ENCODE data around the gene RAB3IL1.
"Not testable (repeated sequence)": the region's sequence is repeated elsewhere in the genome, so short reads cannot be mapped to it uniquely, and the experiment has no call there.

Gene RAB3IL1

DNA sequence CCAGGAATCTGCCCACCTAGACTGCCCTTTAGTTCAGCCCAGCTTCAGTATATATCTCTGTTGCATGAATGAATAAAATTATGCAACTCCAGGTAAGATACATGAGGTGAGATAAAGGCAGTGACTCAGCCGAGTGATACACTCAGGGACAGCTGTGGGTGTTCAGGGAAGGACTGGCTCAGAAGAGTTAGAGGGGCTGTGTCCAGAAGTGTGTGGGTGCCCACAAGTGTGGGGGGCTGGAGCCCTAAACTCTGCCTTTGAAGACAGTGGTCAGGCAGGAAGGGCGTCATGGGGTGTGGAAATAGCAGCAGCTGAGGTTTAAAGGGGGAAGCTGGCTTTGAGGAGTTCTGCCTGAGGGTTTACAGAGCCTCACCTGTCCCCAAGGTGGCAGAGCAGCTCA is 41.7 kb upstream of the RAB3IL1 start:
- peaks cover 34% of the 10 kb centered on the region for H3K4me1 ChIP-seq (ENCODE audit: insufficient read depth, low read length)
- H3K9me3 ChIP-seq (ENCODE audit: low read length): no peaks in the 10 kb centered on the region
- no peak overlapping the region for H3K4me3 ChIP-seq (ENCODE audit: low read depth in 1 of 2, low read length in 2 of 2)
- H3K27me3 ChIP-seq (ENCODE audit: control insufficient read depth in 1 of 2, insufficient read depth in 2 of 2, low read length in 2 of 2): no peaks in the 10 kb centered on the region
- H3K36me3 ChIP-seq (ENCODE audit: insufficient read depth, low read length): peaks cover 34% of the 10 kb centered on the region
- H3K9ac ChIP-seq (ENCODE audit: low read length): no peak overlapping the region
- no peak overlapping the region for H3K27ac ChIP-seq (ENCODE audit: low read depth, low read length)

- Histone ChIP-seq H3K4me3 (ENCODE audit: low read depth in 1 of 2, low read length in 2 of 2) (no peak overlapping the region), H3K36me3 (ENCODE audit: insufficient read depth, low read length) (peaks cover 28% of the 10 kb centered on the region), H3K9me3 (ENCODE audit: low read length) (no peaks in the 10 kb centered on the region), H3K9ac (ENCODE audit: low read length) (no peak overlapping the region), H3K4me1 (ENCODE audit: insufficient read depth, low read length) (peaks cover 29% of the 10 kb centered on the region), H3K27ac (ENCODE audit: low read depth, low read length) (no peak overlapping the region), H3K27me3 (ENCODE audit: control insufficient read depth in 1 of 2, insufficient read depth in 2 of 2, low read length in 2 of 2) (no peaks in the 10 kb centered on the region)
These were observed 41.2 kb upstream of the RAB3IL1 start for GRCh38 chr11:61958590-61958989.

DNA sequence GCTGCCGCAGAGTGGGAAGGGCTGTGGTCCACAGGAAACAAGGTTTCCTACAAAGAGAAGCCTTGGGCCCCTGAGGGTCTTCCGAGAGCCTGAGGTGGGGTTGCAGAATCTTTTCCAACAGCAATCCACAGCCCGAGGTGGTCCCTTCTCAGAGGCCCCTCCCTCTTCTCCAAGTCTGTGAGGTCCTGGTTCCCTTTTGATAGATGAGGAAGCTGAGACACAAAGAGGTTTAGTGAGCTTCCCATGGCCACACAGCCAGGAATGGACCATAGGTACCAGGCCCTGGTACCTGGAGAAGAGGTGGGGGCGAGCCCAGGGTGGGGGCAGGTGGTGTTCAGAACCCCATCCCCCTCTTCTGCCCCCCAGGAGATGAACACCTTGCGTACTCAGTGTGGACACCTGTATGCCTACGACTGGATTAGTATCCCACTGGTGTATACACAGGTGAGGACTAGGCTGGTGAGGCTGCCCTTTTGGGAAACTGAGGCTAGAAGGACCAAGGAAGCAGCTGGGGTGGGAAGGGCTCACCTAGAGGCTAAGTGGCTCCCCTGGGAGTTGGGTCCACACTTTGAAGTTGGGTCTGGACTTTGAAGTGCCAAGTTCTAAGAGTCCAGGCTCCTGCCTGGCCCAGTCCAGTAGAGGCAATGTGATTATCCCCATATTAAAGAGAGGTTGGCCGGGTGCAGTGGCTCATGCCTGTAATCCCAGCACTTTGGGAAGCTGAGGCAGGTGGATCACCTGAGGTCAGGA is 39.8 kb upstream of the RAB3IL1 start:
- Histone ChIP-seq H3K27ac (ENCODE audit: low read depth, low read length) (no peak overlapping the region), H3K36me3 (ENCODE audit: insufficient read depth, low read length) (peaks cover 14% of the 10 kb centered on the region), H3K27me3 (ENCODE audit: control insufficient read depth in 1 of 2, insufficient read depth in 2 of 2, low read length in 2 of 2) (no peaks in the 10 kb centered on the region), H3K4me3 (ENCODE audit: low read depth in 1 of 2, low read length in 2 of 2) (no peak overlapping the region), H3K4me1 (ENCODE audit: insufficient read depth, low read length) (peaks cover 15% of the 10 kb centered on the region), H3K9me3 (ENCODE audit: low read length) (no peaks in the 10 kb centered on the region), H3K9ac (ENCODE audit: low read length) (no peak overlapping the region)

- Histone ChIP-seq H3K4me1 (ENCODE audit: insufficient read depth, low read length) (peaks cover 11% of the 10 kb centered on the region), H3K9me3 (ENCODE audit: low read length) (no peaks in the 10 kb centered on the region), H3K27me3 (ENCODE audit: control insufficient read depth in 1 of 2, insufficient read depth in 2 of 2, low read length in 2 of 2) (no peaks in the 10 kb centered on the region), H3K27ac (ENCODE audit: low read depth, low read length) (peak overlapping the region; percentile 19), H3K36me3 (ENCODE audit: insufficient read depth, low read length) (peaks cover 8% of the 10 kb centered on the region), H3K9ac (ENCODE audit: low read length) (no peak overlapping the region), H3K4me3 (ENCODE audit: low read depth in 1 of 2, low read length in 2 of 2) (peak overlapping the region in 1 of 2 donors; percentile 53)
These were observed 39.0 kb upstream of the RAB3IL1 start for GRCh38 chr11:61956191-61957020.

- Histone ChIP-seq H3K4me1 (ENCODE audit: insufficient read depth, low read length) (peaks cover 8% of the 10 kb centered on the region), H3K27ac (ENCODE audit: low read depth, low read length) (peak overlapping the region; percentile 66), H3K9ac (ENCODE audit: low read length) (peak overlapping the region; percentile 49), H3K4me3 (ENCODE audit: low read depth in 1 of 2, low read length in 2 of 2) (peak overlapping the region; percentile 48 to 53), H3K27me3 (ENCODE audit: control insufficient read depth in 1 of 2, insufficient read depth in 2 of 2, low read length in 2 of 2) (no peaks in the 10 kb centered on the region), H3K36me3 (ENCODE audit: insufficient read depth, low read length) (peaks cover 5% of the 10 kb centered on the region), H3K9me3 (ENCODE audit: low read length) (no peaks in the 10 kb centered on the region)
These were observed 38.2 kb upstream of the RAB3IL1 start for GRCh38 chr11:61955422-61956135.

DNA sequence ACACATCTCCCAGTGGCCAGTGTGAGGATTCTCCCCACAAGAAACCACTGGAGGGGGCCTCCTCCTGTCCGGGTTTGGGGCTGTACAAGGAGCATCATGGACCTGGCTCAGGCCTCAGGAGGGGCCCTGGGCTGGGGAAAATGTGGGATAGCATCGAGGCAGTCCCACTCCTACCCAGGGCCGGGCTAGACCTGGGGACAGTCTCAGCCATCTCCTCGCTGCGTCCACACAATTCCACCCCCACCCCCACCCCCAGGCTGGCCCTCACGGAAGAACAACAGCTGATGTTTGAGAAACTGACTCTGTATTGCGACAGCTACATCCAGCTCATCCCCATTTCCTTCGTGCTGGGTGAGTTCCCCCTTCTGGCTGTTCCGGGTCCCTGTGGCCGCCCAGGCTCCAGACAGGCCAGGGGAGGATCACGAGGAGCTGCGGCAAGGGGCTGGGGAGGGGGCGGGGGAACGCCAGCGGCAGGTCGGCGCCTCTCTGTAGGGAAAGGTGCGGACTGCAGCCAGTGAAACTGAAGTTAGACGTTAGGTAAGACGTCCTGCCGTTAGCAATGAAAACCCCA is 37.6 kb upstream of the RAB3IL1 start:
- H3K9ac ChIP-seq (ENCODE audit: low read length): peak overlapping the region; percentile 49
- H3K36me3 ChIP-seq (ENCODE audit: insufficient read depth, low read length): peaks cover 5% of the 10 kb centered on the region
- H3K4me1 ChIP-seq (ENCODE audit: insufficient read depth, low read length): peaks cover 8% of the 10 kb centered on the region
- H3K27me3 ChIP-seq (ENCODE audit: control insufficient read depth in 1 of 2, insufficient read depth in 2 of 2, low read length in 2 of 2): no peaks in the 10 kb centered on the region
- H3K9me3 ChIP-seq (ENCODE audit: low read length): no peaks in the 10 kb centered on the region
- peak overlapping the region; percentile 66 for H3K27ac ChIP-seq (ENCODE audit: low read depth, low read length)
- peak overlapping the region; percentile 48 to 53 for H3K4me3 ChIP-seq (ENCODE audit: low read depth in 1 of 2, low read length in 2 of 2)

GRCh38 chr11:61954106-61954850 is 36.9 kb upstream of the RAB3IL1 start:
- H3K9me3 ChIP-seq (ENCODE audit: low read length): no peaks in the 10 kb centered on the region
- H3K27ac ChIP-seq (ENCODE audit: low read depth, low read length): peak overlapping the region; percentile 66
- H3K9ac ChIP-seq (ENCODE audit: low read length): peak overlapping the region; percentile 49
- peak overlapping the region in 1 of 2 donors; percentile 53 for H3K4me3 ChIP-seq (ENCODE audit: low read depth in 1 of 2, low read length in 2 of 2)
- no peaks in the 10 kb centered on the region for H3K27me3 ChIP-seq (ENCODE audit: control insufficient read depth in 1 of 2, insufficient read depth in 2 of 2, low read length in 2 of 2)
- peaks cover 5% of the 10 kb centered on the region for H3K36me3 ChIP-seq (ENCODE audit: insufficient read depth, low read length)
- peaks cover 9% of the 10 kb centered on the region for H3K4me1 ChIP-seq (ENCODE audit: insufficient read depth, low read length)

DNA sequence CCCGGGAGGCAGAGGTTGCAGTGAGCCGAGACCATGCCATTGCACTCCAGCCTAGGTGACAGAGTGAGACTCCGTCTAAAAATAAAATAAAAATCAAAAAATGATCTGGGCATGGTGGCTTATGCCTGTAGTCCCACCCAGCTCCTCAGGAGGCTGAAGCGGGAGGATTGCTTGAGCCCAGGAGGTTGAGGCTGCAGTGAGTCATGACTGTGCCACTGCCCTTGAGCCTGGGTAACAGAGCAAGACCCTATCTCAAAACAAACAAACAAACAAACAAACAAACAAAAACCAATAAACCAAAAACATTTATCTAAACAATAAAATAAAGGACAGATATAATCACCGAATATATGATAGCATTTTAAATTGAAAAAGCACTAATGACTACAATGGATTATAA is 36.3 kb upstream of the RAB3IL1 start:
- H3K9ac ChIP-seq (ENCODE audit: low read length); H3K36me3 ChIP-seq (ENCODE audit: insufficient read depth, low read length); H3K9me3 ChIP-seq (ENCODE audit: low read length); H3K27ac ChIP-seq (ENCODE audit: low read depth, low read length); H3K4me3 ChIP-seq (ENCODE audit: low read depth in 1 of 2, low read length in 2 of 2); H3K27me3 ChIP-seq (ENCODE audit: control insufficient read depth in 1 of 2, insufficient read depth in 2 of 2, low read length in 2 of 2): not testable (repeated sequence)
- H3K4me1 ChIP-seq (ENCODE audit: insufficient read depth, low read length): peaks cover 13% of the 10 kb centered on the region

- H3K36me3 ChIP-seq (ENCODE audit: insufficient read depth, low read length): peaks cover 5% of the 10 kb centered on the region
- H3K27me3 ChIP-seq (ENCODE audit: control insufficient read depth in 1 of 2, insufficient read depth in 2 of 2, low read length in 2 of 2): no peaks in the 10 kb centered on the region
- no peak overlapping the region for H3K9ac ChIP-seq (ENCODE audit: low read length)
- H3K27ac ChIP-seq (ENCODE audit: low read depth, low read length): no peak overlapping the region
- H3K4me1 ChIP-seq (ENCODE audit: insufficient read depth, low read length): peaks cover 13% of the 10 kb centered on the region
- no peak overlapping the region for H3K4me3 ChIP-seq (ENCODE audit: low read depth in 1 of 2, low read length in 2 of 2)
- no peaks in the 10 kb centered on the region for H3K9me3 ChIP-seq (ENCODE audit: low read length)
These were observed 35.5 kb upstream of the RAB3IL1 start for GRCh38 chr11:61952882-61953281.

DNA sequence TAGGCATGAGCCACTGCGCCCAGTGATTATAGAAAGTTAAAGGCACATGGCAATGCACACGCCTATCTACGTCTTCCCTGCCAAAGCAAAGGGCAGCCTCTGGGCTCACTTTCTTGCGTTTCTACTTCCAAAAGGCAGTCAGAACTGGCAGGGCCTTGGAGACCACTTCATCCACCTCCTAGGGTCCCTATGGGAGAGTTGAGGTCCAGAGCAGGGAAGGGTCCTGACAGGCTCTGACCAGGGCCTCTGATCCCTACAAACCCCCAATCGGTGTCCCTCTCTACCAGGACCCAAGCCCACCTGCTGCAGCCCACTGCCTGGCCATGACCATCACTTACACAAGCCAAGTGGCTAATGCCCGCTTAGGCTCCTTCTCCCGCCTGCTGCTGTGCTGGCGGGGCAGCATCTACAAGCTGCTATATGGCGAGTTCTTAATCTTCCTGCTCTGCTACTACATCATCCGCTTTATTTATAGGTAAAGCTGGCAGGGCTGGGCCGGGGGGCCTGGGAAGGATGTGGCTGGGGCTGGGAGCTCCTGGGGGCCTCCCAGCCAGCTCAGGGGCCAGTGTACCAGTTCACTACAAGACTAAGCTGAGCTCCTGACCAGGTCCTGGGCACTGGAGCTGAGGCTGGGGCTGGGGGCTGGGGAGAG is 34.2 kb upstream of the RAB3IL1 start:
- no peak overlapping the region for H3K27ac ChIP-seq (ENCODE audit: low read depth, low read length)
- H3K4me3 ChIP-seq (ENCODE audit: low read depth in 1 of 2, low read length in 2 of 2): no peak overlapping the region
- peaks cover 18% of the 10 kb centered on the region for H3K4me1 ChIP-seq (ENCODE audit: insufficient read depth, low read length)

More for the DNA sequence above, 34.2 kb upstream of the RAB3IL1 start:
- Histone ChIP-seq H3K27me3 (ENCODE audit: control insufficient read depth in 1 of 2, insufficient read depth in 2 of 2, low read length in 2 of 2) (no peaks in the 10 kb centered on the region), H3K9ac (ENCODE audit: low read length) (no peak overlapping the region), H3K9me3 (ENCODE audit: low read length) (no peaks in the 10 kb centered on the region), H3K36me3 (ENCODE audit: insufficient read depth, low read length) (no peaks in the 10 kb centered on the region)
